Measurements from ENCODE around the gene CNGA3.
A peak's percentile ranks its signal among the peaks of the same experiment; 100 is the strongest.

CNGA3 gene

GRCh38 chr2:98444436-98445176 is 98.3 kb downstream of the CNGA3 start, which contains the start of gene INPP4A:
TSS of gene INPP4A (plus strand) at chr2:98444858. CDS start at chr2:98520049, 75,191 bp downstream.
- peak; percentile 58 for DNase-seq (ENCODE audit: low spot score)

GRCh38 chr2:98445177-98445682 is 99.0 kb downstream of the CNGA3 start:
- no peak for DNase-seq (ENCODE audit: low spot score)

- DNase-seq (ENCODE audit: low spot score), result peak; percentile 36
Measured at GRCh38 chr2:98445683-98446581, 99.7 kb downstream of the CNGA3 start.

GRCh38 chr2:98446850-98447249 is 100.6 kb downstream of the CNGA3 start:
- DNase-seq (ENCODE audit: low spot score), result no peak

All from pons (tissue), 1 donor.